GM10266 (cell line): ENCODE data around the gene JADE2.

ENCODE experiments used
- DNase-seq: peaks from one replicate; pipeline ENCODE4 v3.0.0; 2012; ENCODE audit errors: extremely low spot score
- TF ChIP-seq, protein P1 (sequence below): IDR thresholded peaks from 2 replicates; pipeline ENCODE4 v1.5.1; 2012; ENCODE audit warnings: mild to moderate bottlenecking, low read depth; ENCODE audit not compliant: control insufficient read depth, insufficient read depth; ENCODE audit errors: missing control alignments

The JADE2 gene

DNA sequence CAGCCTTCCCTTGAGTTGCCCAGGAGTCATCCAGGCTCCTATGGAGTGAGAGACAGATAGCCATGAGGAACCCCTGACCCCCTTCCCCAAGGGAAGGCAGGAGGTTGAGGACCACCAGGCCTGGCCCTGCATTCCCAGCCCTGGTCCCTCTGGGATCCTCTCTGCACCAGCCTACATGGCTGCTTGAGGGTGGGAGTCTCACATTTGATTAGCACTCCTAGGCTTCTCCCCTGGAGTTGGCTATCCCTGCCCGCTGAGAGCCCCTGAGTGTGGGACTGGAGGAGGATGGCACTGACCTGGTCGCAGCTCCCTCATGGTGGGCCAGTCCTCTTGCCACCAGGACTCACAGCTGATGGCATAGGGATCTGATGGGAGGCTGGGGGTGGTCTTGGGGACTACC is 60.5 kb downstream of the JADE2 start:
- TF ChIP-seq, protein P1, sequence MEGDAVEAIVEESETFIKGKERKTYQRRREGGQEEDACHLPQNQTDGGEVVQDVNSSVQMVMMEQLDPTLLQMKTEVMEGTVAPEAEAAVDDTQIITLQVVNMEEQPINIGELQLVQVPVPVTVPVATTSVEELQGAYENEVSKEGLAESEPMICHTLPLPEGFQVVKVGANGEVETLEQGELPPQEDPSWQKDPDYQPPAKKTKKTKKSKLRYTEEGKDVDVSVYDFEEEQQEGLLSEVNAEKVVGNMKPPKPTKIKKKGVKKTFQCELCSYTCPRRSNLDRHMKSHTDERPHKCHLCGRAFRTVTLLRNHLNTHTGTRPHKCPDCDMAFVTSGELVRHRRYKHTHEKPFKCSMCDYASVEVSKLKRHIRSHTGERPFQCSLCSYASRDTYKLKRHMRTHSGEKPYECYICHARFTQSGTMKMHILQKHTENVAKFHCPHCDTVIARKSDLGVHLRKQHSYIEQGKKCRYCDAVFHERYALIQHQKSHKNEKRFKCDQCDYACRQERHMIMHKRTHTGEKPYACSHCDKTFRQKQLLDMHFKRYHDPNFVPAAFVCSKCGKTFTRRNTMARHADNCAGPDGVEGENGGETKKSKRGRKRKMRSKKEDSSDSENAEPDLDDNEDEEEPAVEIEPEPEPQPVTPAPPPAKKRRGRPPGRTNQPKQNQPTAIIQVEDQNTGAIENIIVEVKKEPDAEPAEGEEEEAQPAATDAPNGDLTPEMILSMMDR: no peak
- DNase-seq: no peak

DNA sequence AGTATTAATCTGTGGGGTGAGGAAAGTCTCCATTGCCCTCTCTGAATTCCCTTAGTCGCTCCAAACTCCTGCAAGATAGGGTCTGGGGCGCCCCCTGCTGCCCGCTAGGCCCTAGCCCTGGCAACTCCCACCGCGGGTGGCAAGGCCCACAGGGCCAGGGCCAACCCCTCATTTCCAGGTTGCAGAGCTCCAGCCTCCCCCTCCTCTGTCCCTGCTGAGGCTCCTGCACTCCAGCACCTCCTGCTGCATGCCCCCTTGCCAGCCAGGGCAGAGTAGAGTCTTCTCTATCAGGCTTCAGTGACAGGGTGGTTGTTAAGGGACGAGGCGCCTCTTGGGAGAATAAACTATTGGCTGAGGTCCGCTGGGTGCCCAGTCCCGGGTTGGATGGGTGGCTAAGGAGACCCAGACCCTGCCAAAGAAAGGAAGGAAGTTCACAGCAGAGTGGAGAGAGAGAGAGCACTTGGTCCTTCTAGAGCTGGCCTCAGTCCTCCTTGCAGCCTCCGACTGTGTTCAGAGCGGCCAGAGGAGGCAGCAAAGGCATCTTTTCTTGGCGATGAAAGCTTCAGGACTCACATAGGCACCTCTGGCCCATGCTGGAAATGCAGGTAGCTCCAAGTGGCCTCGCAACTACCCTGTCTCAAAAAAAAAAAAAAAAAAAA is 61.5 kb downstream of the JADE2 start:
- peak; percentile 77 for DNase-seq
- TF ChIP-seq, protein P1: peak; percentile 90

DNA sequence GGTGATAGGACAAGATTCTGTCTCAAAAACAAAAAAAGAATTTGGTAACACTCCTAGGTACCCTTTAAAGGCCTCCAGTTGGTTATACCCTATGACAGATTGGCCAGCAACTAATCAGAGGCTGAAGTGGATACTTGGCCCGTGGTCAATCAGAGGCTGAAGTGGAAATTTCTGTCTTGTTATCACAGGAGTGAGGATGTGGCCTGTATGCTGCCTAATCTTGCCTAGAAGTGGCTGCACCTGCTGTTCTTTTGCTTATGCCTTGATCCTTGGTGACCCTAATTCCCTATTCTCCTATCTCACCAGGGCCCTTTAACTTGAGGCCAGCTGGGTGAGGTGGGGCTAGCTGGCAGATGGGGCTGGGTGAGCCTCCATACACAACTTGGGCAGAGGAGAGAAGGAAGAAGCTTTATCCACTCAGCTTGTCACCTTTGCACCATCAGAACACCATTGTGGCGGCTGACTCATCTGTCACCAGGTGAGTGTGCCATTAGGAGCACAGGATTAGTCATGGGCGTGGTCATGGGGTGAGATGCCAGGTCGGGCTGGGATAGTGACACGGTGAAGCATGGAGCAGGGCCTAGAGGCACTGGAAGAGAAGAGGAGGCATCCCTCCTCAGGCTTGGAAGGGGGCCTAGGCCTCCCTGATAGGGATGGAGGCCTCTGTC is 65.7 kb downstream of the JADE2 start:
- DNase-seq: no peak
- TF ChIP-seq, protein P1: no peak

DNA sequence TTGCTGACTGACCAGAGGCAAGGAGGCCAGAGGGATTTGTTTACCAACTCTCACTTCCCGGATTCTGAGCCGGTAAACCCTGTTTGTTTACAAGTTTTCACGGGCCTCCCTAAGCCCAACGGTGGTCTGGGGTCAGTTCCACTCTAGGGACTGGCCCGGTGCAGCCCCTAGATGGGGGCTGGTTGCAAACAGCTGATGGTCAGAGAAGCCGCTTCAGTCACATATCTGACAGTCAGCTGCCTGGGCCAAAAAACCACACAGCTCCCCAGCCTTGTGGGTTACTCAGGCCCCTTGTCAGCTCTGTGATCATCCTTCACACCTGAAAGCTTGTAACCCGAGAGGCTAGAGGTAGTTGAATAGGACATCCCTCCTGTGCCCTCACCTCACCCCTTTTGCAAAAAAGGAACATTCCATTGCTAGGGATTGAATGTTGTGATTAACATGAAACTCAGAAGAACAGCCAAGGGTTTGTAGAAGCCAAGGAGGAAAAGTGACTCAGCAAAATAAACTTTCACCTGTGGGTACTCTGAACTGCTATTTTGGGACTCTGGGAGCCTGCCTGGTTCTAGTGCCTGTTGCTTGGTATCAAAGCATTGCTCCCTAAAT is 66.8 kb downstream of the JADE2 start:
- no peak for DNase-seq
- TF ChIP-seq, protein P1: no peak

DNA sequence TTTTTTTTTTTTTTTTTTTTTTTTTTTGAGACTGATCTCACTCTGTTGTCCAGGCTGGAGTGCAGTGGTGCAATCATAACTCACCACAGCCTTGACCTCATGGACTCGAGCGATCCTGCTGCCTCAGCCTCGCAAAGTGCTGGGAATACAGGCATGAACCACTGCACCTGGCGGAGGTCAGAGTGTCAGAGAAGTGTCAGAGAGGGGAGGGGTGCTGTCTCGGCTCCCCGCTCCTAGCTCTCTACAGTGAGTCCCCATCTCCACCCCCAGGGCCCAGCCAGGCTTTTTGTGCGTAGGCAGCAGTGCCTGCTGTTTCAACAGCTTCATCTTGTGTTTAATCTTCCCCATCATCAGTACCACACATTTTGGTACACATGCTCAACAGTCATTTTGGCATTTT is 68.9 kb downstream of the JADE2 start:
- DNase-seq: no peak
- TF ChIP-seq, protein P1: no peak

DNA sequence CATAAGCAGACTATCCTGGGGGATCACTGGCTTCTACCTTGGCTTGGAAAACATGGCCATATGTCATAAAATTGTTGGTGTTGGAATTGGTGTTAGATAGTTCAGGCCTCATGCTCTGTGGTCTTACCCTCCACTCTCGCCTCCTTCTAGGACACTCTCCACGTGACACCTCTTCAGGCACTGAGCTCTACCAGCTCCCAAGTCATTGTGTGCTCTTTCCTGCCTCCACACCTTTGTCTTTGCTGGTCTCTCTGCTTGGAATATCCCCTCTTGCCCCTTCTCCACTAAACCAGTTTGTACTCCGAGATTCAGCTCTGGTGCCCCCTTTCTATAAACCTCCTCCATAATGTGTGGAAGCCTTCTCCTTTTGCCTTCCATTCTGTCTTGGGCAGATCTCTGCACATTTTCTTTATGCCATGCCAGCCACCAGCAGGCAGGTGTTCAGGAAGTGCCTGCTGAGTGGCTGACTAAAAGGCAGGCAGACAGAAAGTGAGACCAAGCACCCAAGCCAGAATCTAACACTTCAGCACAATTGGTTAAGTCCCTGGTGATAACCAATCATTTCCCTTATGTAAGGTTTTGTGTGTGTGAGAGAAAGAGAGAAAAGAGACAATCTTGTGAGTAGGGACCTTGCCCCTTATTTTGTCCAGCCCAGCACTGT is 69.5 kb downstream of the JADE2 start:
- DNase-seq: no peak

More for the DNA sequence above, 69.5 kb downstream of the JADE2 start:
- TF ChIP-seq, protein P1: no peak
